NCI-H187 treated with DMSO at 0.1 percent for 48 hours (cell line): Measurements from ENCODE around the gene NKD1.

Source experiments
- DNase-seq: peaks from one replicate; lab custom pipeline; 2025; lab: John Stamatoyannopoulos, UW

The NKD1 gene

DNA sequence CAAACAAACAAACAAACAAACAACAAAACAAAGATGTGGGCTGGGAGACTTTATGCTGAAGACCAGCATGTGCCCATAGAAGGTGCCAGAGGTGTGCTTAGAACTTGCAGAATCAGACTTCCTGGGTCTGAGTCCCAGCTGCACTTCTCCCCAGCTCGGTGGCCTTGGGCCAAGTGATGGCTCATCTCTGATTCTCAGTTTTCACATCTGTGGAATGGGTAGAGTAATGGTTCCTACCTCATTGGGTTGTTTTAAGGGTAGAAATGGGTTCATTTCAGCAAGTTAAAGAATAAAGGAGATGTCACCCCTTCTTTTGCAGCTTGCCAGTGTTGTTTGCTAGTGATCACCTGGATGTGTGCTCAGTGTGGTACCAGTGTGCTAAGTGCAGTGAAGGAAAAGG lies 10.7 kb downstream of the NKD1 start:
- no peak for DNase-seq

- no peak for DNase-seq
Measured at GRCh38 chr16:50559342-50559741, 11.1 kb downstream of the NKD1 start.

- DNase-seq, result no peak
Measured at GRCh38 chr16:50559804-50560514, 11.8 kb downstream of the NKD1 start.

- DNase-seq, result no peak
Measured at GRCh38 chr16:50560903-50561863, 13.0 kb downstream of the NKD1 start.

DNA sequence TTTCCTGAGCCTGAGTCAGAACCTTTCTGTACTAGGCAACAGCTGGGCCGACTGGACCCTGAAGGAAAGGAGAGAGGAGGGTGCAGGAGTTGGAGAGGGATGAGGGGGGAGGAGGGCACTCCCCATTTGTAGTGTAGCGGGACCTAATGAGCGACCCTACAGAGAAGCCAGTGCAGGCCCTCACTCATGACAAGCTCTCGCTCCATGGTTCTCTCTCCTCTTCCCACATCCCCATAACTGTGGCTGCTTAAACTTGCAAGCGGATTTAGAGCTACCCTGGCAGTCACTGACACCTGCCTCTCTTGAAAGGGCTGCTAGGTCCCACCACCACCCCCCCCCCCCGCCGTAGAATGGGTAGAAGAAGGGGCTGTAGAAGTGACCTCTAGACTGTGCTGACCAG lies 14.5 kb downstream of the NKD1 start:
- DNase-seq, result no peak

- no peak for DNase-seq
Measured at GRCh38 chr16:50563989-50564388, 15.8 kb downstream of the NKD1 start.

DNA sequence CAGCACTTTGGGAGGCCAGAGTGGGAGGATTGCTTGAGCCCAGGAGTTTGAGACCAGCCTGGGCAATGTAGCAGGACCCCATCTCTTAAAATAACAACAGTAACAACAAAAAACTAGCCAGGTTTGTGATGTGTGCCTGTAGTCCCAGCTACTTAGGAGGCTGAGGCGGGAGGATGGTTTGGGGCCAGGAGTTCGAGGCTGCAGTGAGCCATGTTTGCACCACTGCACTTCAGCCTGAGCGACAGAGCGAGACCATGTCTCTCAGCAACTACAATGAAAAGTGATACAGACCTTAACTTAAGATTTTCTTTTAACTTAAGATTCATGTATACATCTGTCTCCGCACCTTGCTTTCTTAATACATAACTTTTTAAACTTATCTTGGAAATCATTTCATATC lies 17.2 kb downstream of the NKD1 start:
- DNase-seq, result no peak

DNA sequence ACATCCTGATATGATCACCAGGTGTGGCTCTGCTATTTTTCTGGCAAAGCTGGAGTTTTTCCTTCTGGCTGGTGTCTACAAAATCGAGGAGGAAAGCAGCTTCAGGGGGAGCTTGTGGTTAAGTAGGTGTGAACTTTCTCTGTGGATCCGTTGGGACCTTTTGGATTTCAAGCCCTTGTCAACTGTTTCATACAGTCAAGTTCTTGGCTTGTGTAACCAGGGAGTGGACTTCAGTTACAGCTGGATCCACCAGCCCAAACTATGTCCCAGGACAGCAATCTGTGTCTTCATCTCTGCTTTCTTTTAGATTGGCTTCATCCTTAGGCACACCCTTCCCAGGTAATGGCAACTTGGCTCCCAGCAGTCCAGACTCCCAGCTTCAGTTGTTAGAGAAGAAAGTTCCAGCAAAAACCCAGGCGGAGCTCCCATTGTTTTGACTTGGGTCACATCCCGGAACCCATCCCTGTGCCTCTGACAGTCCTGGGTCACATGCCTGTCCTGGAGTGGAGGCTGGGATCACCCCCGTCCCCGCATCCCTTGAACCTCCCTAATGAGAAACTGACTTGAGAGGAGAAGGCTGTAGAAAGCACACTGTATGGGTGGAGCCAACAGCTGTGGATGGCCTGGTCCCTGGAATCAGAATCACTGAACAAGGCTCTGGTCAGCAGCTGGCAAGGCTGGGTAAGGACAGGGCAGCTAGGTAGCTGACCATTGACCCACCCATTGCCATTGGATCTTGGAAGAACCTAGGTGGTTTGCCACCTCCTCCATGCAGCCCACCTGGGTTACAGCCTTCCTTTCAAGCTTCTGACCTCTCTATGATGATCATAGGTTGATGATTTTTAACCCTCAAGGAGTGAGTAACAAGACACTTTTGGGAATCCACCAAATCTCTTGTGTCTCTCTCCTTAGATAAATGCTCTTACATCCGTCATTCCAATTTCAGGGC lies 18.1 kb downstream of the NKD1 start:
- no peak for DNase-seq

- no peak for DNase-seq
Measured at GRCh38 chr16:50567651-50568050, 19.5 kb downstream of the NKD1 start.

GRCh38 chr16:50568187-50568815 lies 20.1 kb downstream of the NKD1 start:
- no peak for DNase-seq

DNA sequence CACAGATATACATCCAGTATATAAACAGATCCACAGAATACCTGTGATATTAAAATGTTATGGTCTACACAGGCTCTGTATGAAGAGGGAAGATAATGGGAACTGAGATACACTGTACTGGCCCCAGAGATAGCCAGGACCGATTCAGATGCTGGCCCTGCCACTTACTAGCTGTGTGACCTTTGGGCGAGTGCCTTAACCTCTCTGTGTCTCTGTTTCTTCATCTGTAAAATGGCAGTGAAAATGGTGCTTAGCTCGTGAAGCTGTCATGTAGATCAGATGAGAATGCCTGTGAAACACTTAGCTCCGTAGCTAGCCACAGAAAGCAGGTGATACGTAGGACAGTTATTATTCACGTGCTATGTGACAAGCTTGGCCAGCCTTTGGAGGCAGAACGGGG lies 22.2 kb downstream of the NKD1 start:
- DNase-seq, result no peak

DNA sequence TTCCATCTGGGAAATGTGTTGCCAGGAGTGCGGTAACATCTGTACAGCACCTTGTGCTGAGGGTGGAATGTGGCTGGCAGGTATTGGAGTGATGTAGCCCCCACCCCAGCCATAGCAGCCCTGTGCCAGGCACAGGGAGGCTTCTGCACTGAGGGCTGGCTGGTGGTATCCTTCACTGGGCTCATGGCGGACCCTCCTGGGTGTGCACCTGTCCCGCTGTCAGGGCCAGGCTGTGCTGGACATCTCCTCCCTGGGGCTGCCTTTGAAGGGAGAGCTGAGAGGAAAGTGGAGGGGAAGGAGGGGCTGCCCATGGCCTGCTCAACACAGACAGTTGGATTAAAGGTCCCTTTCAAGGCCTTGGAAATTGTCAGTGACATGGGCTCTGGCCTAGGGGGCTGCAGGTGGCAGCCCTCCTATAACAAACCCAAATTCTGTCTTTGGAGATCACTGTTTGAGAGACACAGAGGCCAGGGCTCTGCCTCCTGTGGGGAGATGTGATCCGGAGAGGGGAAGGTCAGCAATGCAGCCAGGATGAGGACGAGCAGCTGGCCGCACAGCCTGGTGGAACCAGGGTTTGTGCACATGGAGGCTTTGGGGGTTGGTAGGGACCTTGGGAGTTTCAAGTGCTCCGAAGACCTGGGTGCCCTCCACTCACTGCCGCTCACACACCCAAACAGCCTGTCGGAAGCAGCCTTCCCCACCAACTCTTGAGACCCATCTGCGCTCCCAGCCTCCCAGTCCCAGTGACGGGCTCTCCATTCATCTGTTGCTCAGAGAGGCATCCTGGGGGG lies 22.8 kb downstream of the NKD1 start:
- no peak for DNase-seq

DNA sequence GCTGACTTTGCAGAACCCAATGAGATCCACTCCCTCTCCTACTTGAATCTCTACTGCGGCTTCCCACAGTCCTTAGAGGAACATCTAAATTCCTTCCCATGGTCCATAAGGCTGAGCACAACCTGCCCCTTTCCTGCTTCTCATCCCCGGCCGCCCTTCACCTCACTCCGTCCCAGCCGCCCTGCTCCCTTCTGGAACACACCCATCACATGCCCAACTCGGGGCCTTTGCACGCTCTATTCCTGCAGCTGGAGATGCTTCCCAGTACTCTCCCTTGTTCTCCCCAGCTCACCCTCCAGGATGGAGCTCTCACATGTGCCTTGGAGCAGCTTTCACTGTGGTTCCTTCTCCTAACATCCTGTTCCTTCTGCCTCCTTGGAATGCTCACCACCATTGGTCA lies 23.6 kb downstream of the NKD1 start:
- DNase-seq, result no peak

DNA sequence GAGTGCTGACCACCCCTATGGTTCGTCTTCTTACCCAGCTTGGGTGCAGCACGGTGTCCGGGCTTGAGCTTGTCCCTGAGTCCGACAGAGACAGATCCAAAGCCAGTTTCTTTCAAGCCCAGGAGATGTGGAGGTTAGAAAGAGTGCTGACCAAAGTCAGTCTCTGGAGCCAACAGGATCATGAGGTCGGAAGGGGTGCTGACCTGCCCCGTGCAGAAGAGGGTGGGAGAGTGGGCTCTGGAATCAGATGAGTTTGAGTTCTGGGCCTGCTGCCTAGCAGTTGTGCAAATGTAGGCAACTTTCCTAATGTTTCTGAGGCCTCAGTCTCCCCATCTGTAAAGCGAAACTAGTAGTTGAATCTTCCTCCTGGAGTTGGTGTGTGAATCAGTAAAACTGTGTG lies 24.5 kb downstream of the NKD1 start:
- DNase-seq, result no peak

- DNase-seq, result no peak
Measured at GRCh38 chr16:50573279-50573678, 25.1 kb downstream of the NKD1 start.

DNA sequence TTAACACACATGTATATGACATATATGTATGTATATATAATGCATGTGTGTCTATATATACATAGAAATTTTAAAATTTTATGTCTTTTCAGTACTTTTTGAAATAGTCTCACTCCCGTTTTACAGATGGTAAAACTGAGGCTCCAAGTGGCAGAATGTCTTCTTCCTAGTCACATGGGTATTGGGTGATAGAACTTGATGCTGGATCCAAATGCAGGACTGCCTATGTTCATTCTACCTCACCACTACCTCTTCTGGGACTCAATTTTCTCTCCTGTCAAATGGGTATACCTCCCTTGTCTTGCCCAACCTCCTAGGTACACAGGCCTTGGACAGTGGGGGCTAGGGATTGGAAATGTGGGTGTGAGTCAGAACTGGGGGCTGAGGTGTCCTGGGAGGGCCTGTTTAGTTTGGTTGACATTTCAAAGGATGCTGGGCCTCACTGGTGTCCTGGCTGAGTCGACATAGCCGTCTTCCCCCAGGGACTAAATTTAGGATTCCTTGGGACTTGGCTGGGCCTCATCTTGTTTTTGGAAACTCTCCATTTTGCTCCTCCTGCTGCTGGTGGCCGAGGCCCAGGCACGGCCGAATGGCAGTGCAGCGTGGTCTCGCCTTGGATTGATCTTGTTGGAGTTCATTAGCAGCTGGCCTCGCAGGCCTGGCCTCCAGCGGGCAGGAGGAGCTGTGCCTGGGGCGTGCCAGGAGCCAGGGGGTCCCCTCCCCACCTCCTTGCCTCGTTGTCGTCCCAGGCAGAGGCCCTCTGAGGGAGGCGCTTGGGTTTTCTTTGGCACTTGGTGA lies 25.9 kb downstream of the NKD1 start:
- no peak for DNase-seq

DNA sequence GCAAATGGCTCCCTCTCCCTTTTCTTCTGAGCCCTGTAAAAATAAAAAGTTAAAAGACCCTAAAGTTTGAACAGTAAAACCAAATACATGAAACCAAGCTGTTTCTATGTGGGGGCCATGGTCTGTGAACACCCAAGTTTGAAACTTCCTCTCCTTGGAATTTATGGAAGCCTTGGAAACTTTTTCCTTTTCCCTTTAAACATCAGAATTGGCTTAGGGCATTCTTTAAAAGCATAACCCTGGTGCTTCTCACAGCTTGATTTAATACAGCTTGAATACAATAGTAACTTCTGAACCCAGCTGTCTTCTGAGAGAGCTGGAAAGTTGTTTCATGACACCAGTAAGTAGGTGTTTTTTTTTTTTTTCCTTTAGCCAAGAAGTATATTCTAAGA lies 26.5 kb downstream of the NKD1 start:
- no peak for DNase-seq

GRCh38 chr16:50575743-50576142 lies 27.5 kb downstream of the NKD1 start:
- DNase-seq, result no peak

- no peak for DNase-seq
Measured at GRCh38 chr16:50576403-50577113, 28.4 kb downstream of the NKD1 start.
